CD4-positive, alpha-beta T cell (primary cell): Measurements from ENCODE around the gene CREB3L2. TPM values are rescaled to one million over a fixed set of nuclear protein-coding genes. Genes with fewer than 3 reads are reported as not detected.

ENCODE experiments used
- ATAC-seq: fragments of 200-7000 bp; cut with Tn5 transposase; one replicate; pipeline ENCODE4 v1.10.0; 2022; ENCODE audit warnings: mild to moderate bottlenecking; ENCODE audit not compliant: poor library complexity
- CTCF ChIA-PET: fragments of 350-600 bp; sonication (Branson Sonifier 250); formaldehyde crosslinking; loops from one replicate; lab custom pipeline; 2021; ENCODE audit warnings: antibody characterized with exemption, inconsistent platforms; lab: Charles Lee
- POLR2A ChIA-PET: fragments of 350-600 bp; sonication (Branson Sonifier 250); formaldehyde crosslinking; loops from one replicate; lab custom pipeline; 2021; ENCODE audit warnings: antibody characterized with exemption, inconsistent platforms; lab: Charles Lee
- DNase-seq, 14 experiments: peaks; one replicate each; pipeline ENCODE4 v3.0.0-alpha.2; 2013 to 2020; ENCODE audit warnings: mixed read lengths in 2 of 14
- H3K27ac ChIP-seq, 2 donors: one replicate each; pipeline versions ENCODE4 v1.5.1 to v1.7.0; 2013; ENCODE audit warnings: low read length in 2 of 2, low read depth in 1 of 2, mild to moderate bottlenecking in 1 of 2
- H3K27me3 ChIP-seq, 2 experiments: 1 replicate in 1 of 2; 2 replicates in 1 of 2; pipeline versions ENCODE4 v1.6.1 to v1.7.0; 2013; ENCODE audit warnings: low read length in 2 of 2, control low read depth in 1 of 2, mild to moderate bottlenecking in 1 of 2, moderate library complexity in 1 of 2; ENCODE audit not compliant: insufficient read depth in 2 of 2, control insufficient read depth in 1 of 2
- H3K36me3 ChIP-seq: one replicate; pipeline ENCODE4 v1.6.1; 2013; ENCODE audit warnings: low read length, control low read depth; ENCODE audit not compliant: insufficient read depth
- H3K4me1 ChIP-seq: one replicate; pipeline ENCODE4 v1.6.1; 2013; ENCODE audit warnings: low read length, control low read depth; ENCODE audit not compliant: insufficient read depth
- H3K4me3 ChIP-seq: one replicate; pipeline ENCODE4 v1.5.1; 2013; ENCODE audit warnings: mild to moderate bottlenecking, low read length, moderate library complexity
- H3K9me3 ChIP-seq, 2 experiments: 1 replicate in 1 of 2; 2 replicates in 1 of 2; pipeline versions ENCODE4 v1.6.1 to v1.7.0; 2013; ENCODE audit warnings: low read length in 2 of 2, mild to moderate bottlenecking in 2 of 2, control low read depth in 1 of 2, moderate library complexity in 1 of 2; ENCODE audit not compliant: control insufficient read depth in 1 of 2, insufficient read depth in 1 of 2
- H3K27ac Mint-ChIP-seq: one replicate; pipeline ENCODE4 v1.8.0; 2020; ENCODE audit warnings: mixed read lengths
- H3K27me3 Mint-ChIP-seq: one replicate; pipeline ENCODE4 v1.8.0; 2021; ENCODE audit warnings: mixed read lengths
- H3K36me3 Mint-ChIP-seq: one replicate; pipeline ENCODE4 v1.8.0; 2021; ENCODE audit warnings: low read depth, mixed read lengths
- H3K4me1 Mint-ChIP-seq: one replicate; pipeline ENCODE4 v1.8.0; 2021; ENCODE audit warnings: low read depth, mixed read lengths
- H3K4me3 Mint-ChIP-seq: one replicate; pipeline ENCODE4 v1.8.0; 2020; ENCODE audit warnings: mild to moderate bottlenecking, mixed read lengths
- H3K9me3 Mint-ChIP-seq: one replicate; pipeline ENCODE4 v1.8.0; 2020; ENCODE audit warnings: mixed read lengths
- CTCF ChIP-seq: fragments of 200-600 bp; IDR thresholded peaks from one replicate; pipeline ENCODE4 v1.8.0; 2022; ENCODE audit warnings: antibody characterized with exemption, mild to moderate bottlenecking
- intact Hi-C, 2 experiments: fragments of 100-400 bp; cut with DNase I in 1 of 2; cut with micrococcal nuclease in 1 of 2; formaldehyde crosslinking; loops; one replicate each; pipeline versions ENCODE4 v1.15.1 to v1.9.0; 2023 to 2025; cut with DNase I, micrococcal nuclease
- total RNA-seq, 174 experiments: library from RNA in 2 of 174; stranded (reverse) in 2 of 174; gene quantifications; one replicate each; pipeline ENCODE4 v1.2.3 and lab custom pipeline; 2021 to 2026

Gene CREB3L2
- total RNA-seq, 2 experiments from 2014 or later = 11.7 to 12.9 TPM

GRCh38 chr7:138030679-138031351 lies 28.9 kb upstream of the CREB3L2 start:
- no peak overlapping the region for H3K4me3 Mint-ChIP-seq
- ChIA-PET CTCF (no interaction called here), POLR2A (no interaction called here)
- ATAC-seq (no peak), DNase-seq (no peak)
- H3K36me3 Mint-ChIP-seq = no peaks in the 10 kb centered on the region
- H3K36me3 ChIP-seq = no peaks in the 10 kb centered on the region
- H3K4me1 Mint-ChIP-seq = no peaks in the 10 kb centered on the region
- no peaks in the 10 kb centered on the region for H3K9me3 Mint-ChIP-seq
- no peak overlapping the region for H3K27ac ChIP-seq
- no peak overlapping the region for H3K4me3 ChIP-seq
- no peaks in the 10 kb centered on the region for H3K27me3 ChIP-seq
- no peaks in the 10 kb centered on the region for H3K4me1 ChIP-seq
- TF ChIP-seq CTCF = no peak
- H3K27ac Mint-ChIP-seq = no peak overlapping the region
- H3K27me3 Mint-ChIP-seq = no peaks in the 10 kb centered on the region
- intact Hi-C loops = no loop called here
- H3K9me3 ChIP-seq = no peaks in the 10 kb centered on the region

- Histone ChIP-seq H3K9me3 (no peaks in the 10 kb centered on the region), H3K27me3 (no peaks in the 10 kb centered on the region), H3K4me1 (no peaks in the 10 kb centered on the region), H3K4me3 (no peak overlapping the region), H3K36me3 (no peaks in the 10 kb centered on the region), H3K27ac (no peak overlapping the region)
- intact Hi-C loops = no loop called here
- ChIA-PET CTCF (no interaction called here), POLR2A (no interaction called here)
- no peaks in the 10 kb centered on the region for H3K36me3 Mint-ChIP-seq
- H3K4me3 Mint-ChIP-seq = no peak overlapping the region
- H3K27ac Mint-ChIP-seq = no peak overlapping the region
- TF ChIP-seq CTCF = no peak
- H3K4me1 Mint-ChIP-seq = no peaks in the 10 kb centered on the region
- DNase-seq (no peak), ATAC-seq (no peak)
- no peaks in the 10 kb centered on the region for H3K27me3 Mint-ChIP-seq
- H3K9me3 Mint-ChIP-seq = peaks cover 4% of the 10 kb centered on the region
These were observed 28.1 kb upstream of the CREB3L2 start for GRCh38 chr7:138029941-138030340.

- TF ChIP-seq CTCF = no peak
- ChIA-PET POLR2A (no interaction called here), CTCF (no interaction called here)
- no peak overlapping the region for H3K27ac ChIP-seq
- Mint-ChIP-seq H3K27ac (no peak overlapping the region), H3K4me3 (no peak overlapping the region), H3K9me3 (peaks cover 4% of the 10 kb centered on the region), H3K4me1 (no peaks in the 10 kb centered on the region), H3K27me3 (no peaks in the 10 kb centered on the region), H3K36me3 (no peaks in the 10 kb centered on the region)
- ATAC-seq (no peak), DNase-seq (no peak)
- no peaks in the 10 kb centered on the region for H3K4me1 ChIP-seq
- no peak overlapping the region for H3K4me3 ChIP-seq
- intact Hi-C loops = no loop called here
- no peaks in the 10 kb centered on the region for H3K27me3 ChIP-seq
- no peaks in the 10 kb centered on the region for H3K36me3 ChIP-seq
- peaks cover 0 to 4% of the 10 kb centered on the region in 2 experiments for H3K9me3 ChIP-seq
These were observed 27.2 kb upstream of the CREB3L2 start for GRCh38 chr7:138029126-138029525.
